GM12878 (cell line): ENCODE measurements around the gene METTL17. TPM values are rescaled to one million over a fixed set of nuclear protein-coding genes. Genes with fewer than 3 reads are reported as not detected.

Experiments
- ATAC-seq: fragments of 200-7000 bp; cut with Tn5 transposase; 3 replicates; pipeline ENCODE4 v1.9.1; 2020; ENCODE audit warnings: mild to moderate bottlenecking, moderate library complexity
- BruUV-seq: library from RNA; stranded (reverse); fragments of 400-500 nt; replicated peaks from 2 replicates; lab custom pipeline; 2021; lab: Mats Ljungman, UMichigan
- CTCF ChIA-PET: fragments of 300-600 bp; sonication (Branson Sonifier 250); formaldehyde crosslinking; extraction: SDS; loops from one replicate; lab custom pipeline; 2021; ENCODE audit warnings: inconsistent platforms; lab: Yijun Ruan, JAX
- POLR2A ChIA-PET: fragments of 350-600 bp; formaldehyde crosslinking; extraction: SDS; loops from one replicate; lab custom pipeline; 2021; ENCODE audit warnings: inconsistent platforms; lab: Charles Lee
- RAD21 ChIA-PET: fragments of 300-600 bp; sonication (Branson Sonifier 250); formaldehyde crosslinking; loops from one replicate; lab custom pipeline; 2023; ENCODE audit warnings: antibody characterized with exemption; ENCODE audit not compliant: unreplicated experiment; lab: Charles Lee
- SMC1A ChIA-PET: fragments of 300-600 bp; sonication (Branson Sonifier 250); formaldehyde crosslinking; loops from one replicate; lab custom pipeline; 2023; ENCODE audit not compliant: unreplicated experiment, uncharacterized antibody; lab: Charles Lee
- DNase-seq: peaks from one replicate; pipeline ENCODE4 v3.0.0-alpha.2; 2011; ENCODE audit warnings: low read depth, low spot score
- FAIRE-seq: peaks from 3 replicates; lab custom pipeline; 2011; peaks lifted over from hg19 to GRCh38; lab: Jason Lieb, UNC
- H2AFZ ChIP-seq: 2 replicates; pipeline ENCODE4 v1.6.0; 2011; ENCODE audit warnings: low read depth, low read length, control low read depth; ENCODE audit not compliant: control insufficient read depth
- H3K27ac ChIP-seq: 2 replicates; pipeline ENCODE4 v1.5.1; 2011; ENCODE audit warnings: control low read depth; ENCODE audit not compliant: control insufficient read depth, insufficient read depth
- H3K27me3 ChIP-seq, 2 experiments: replicated peaks in 1 of 2; 2 replicates each; pipeline versions ENCODE4 v1.6.0 to v1.6.1; 2011; ENCODE audit warnings: low read length in 1 of 2; ENCODE audit not compliant: control insufficient read depth in 2 of 2, insufficient read depth in 2 of 2
- H3K36me3 ChIP-seq, 2 experiments: 2 replicates each; pipeline ENCODE4 v1.5.1; 2011; ENCODE audit warnings: low read length in 1 of 2; ENCODE audit not compliant: control insufficient read depth in 2 of 2, insufficient read depth in 2 of 2
- H3K4me1 ChIP-seq: 2 replicates; pipeline ENCODE4 v1.6.1; 2011; ENCODE audit warnings: mild to moderate bottlenecking, low read length, moderate library complexity, mixed read lengths; ENCODE audit not compliant: control insufficient read depth, insufficient read depth
- H3K4me2 ChIP-seq: 2 replicates; pipeline ENCODE4 v1.6.0; 2011; ENCODE audit warnings: control low read depth; ENCODE audit not compliant: control insufficient read depth, insufficient read depth
- H3K4me3 ChIP-seq: fragments of 200-600 bp; sonication (generic); 2 replicates; pipeline ENCODE4 v1.5.1; 2016
- H3K79me2 ChIP-seq: 2 replicates; pipeline ENCODE4 v1.6.0; 2011; ENCODE audit warnings: low read length; ENCODE audit not compliant: control insufficient read depth, insufficient read depth
- H3K9ac ChIP-seq: 2 replicates; pipeline ENCODE4 v1.8.0; 2011; ENCODE audit warnings: low read length, control low read depth, mixed read lengths; ENCODE audit not compliant: control insufficient read depth, insufficient read depth
- H3K9me3 ChIP-seq: replicated peaks from 3 replicates; pipeline ENCODE4 v1.5.1; 2011; ENCODE audit warnings: mild to moderate bottlenecking, low read length; ENCODE audit not compliant: control insufficient read depth, insufficient read depth
- H4K20me1 ChIP-seq: 2 replicates; pipeline ENCODE4 v1.6.0; 2011; ENCODE audit not compliant: control insufficient read depth, insufficient read depth
- ATF7 ChIP-seq: fragments of 450-650 bp; IDR thresholded peaks from 2 replicates; pipeline ENCODE4 v1.6.1; 2016; ENCODE audit warnings: low read depth, mild to moderate bottlenecking
- BACH1 ChIP-seq: fragments of 450-650 bp; IDR thresholded peaks from 2 replicates; pipeline ENCODE4 v1.6.1; 2017; ENCODE audit warnings: mild to moderate bottlenecking, borderline replicate concordance
- CBX5 ChIP-seq: sonication (generic); IDR thresholded peaks from 2 replicates; pipeline ENCODE4 v1.6.1; 2016; ENCODE audit warnings: low read depth, moderate library complexity, mild to moderate bottlenecking, inconsistent platforms
- HCFC1 ChIP-seq: fragments of 150-350 bp; IDR thresholded peaks from 2 replicates; pipeline ENCODE4 v1.6.1; 2014; ENCODE audit warnings: low read length
- HDGF ChIP-seq: fragments of 450-650 bp; IDR thresholded peaks from 2 replicates; pipeline ENCODE4 v1.6.1; 2016; ENCODE audit warnings: antibody characterized with exemption
- MEF2B ChIP-seq: fragments of 450-650 bp; IDR thresholded peaks from 2 replicates; pipeline ENCODE4 v1.6.1; 2018; ENCODE audit warnings: mild to moderate bottlenecking, moderate library complexity; ENCODE audit not compliant: partially characterized antibody, poor library complexity, severe bottlenecking
- MTA3 ChIP-seq: IDR thresholded peaks from 2 replicates; pipeline ENCODE4 v1.6.1; 2012; ENCODE audit warnings: low read length, inconsistent platforms, borderline replicate concordance
- RAD21 ChIP-seq: IDR thresholded peaks from 2 replicates; pipeline ENCODE4 v1.6.1; 2011; ENCODE audit warnings: mild to moderate bottlenecking, low read depth, low read length, moderate library complexity; ENCODE audit not compliant: insufficient read depth
- SIN3A ChIP-seq: IDR thresholded peaks from 2 replicates; pipeline ENCODE4 v1.6.1; 2012; ENCODE audit warnings: low read depth, low read length, improper control_type of control experiment
- SMAD1 ChIP-seq: fragments of 450-650 bp; IDR thresholded peaks from 2 replicates; pipeline ENCODE4 v1.6.1; 2018; ENCODE audit warnings: mild to moderate bottlenecking, low read depth; ENCODE audit not compliant: partially characterized antibody
- STAT1 ChIP-seq: fragments of 450-650 bp; conservative IDR thresholded peaks from 2 replicates; pipeline ENCODE4 v1.6.1; 2014; ENCODE audit warnings: antibody characterized with exemption, mild to moderate bottlenecking
- TAF1 ChIP-seq: IDR thresholded peaks from 2 replicates; pipeline ENCODE4 v1.6.1; 2011; ENCODE audit warnings: mild to moderate bottlenecking, low read depth, low read length, borderline replicate concordance
- ZNF207 ChIP-seq: fragments of 450-650 bp; IDR thresholded peaks from 2 replicates; pipeline ENCODE4 v1.6.1; 2014; ENCODE audit warnings: antibody characterized with exemption, mild to moderate bottlenecking, borderline replicate concordance
- ZNF24 ChIP-seq: fragments of 450-650 bp; IDR thresholded peaks from 2 replicates; pipeline ENCODE4 v1.6.1; 2017; ENCODE audit warnings: antibody characterized with exemption, mild to moderate bottlenecking
- ZSCAN29 ChIP-seq: fragments of 450-650 bp; IDR thresholded peaks from 2 replicates; pipeline ENCODE4 v1.6.1; 2017; ENCODE audit warnings: mild to moderate bottlenecking, moderate library complexity
- WGBS: methylation state at CpG from one replicate; pipeline ENCODE4 v1.1.6; 2016; ENCODE audit warnings: low lambda C conversion rate; ENCODE audit not compliant: insufficient replicate concordance, insufficient coverage; ENCODE audit errors: missing lambda C conversion rate; 5-methylcytosine and 5-hydroxymethylcytosine counted together
- in situ Hi-C: fragments of 300-500 bp; cut with MboI; formaldehyde crosslinking; loops from 9 replicates; pipeline ENCODE4 v1.14.3; 2018; ENCODE audit warnings: mixed read lengths
- intact Hi-C: fragments of 100-400 bp; cut with micrococcal nuclease; formaldehyde crosslinking; loops from one replicate; pipeline ENCODE4 v1.14.2; 2022; ENCODE audit not compliant: unreplicated experiment
- polyA plus RNA-seq, 11 experiments: library from polyadenylated mRNA; depleted of rRNA in 4 of 11; unstranded in 6 of 11; stranded (reverse) in 5 of 11; fragments of >200 nt; fragmentation: Nextera tagmentation in 4 of 11; fragmentation: Illumina TruSeq in 1 of 11; extraction: Ambion mirVana in 4 of 11; extraction: Trizol in 1 of 11; gene quantifications; 1 replicate in 1 of 11; 2 replicates in 10 of 11; pipeline versions ENCODE4 v1.2.1 to v1.2.3, GENCODE V29; 2011 to 2016; ENCODE audit warnings: inconsistent platforms in 2 of 11, missing spikeins in 2 of 11, low read depth in 1 of 11
- total RNA-seq, 4 experiments: library from RNA; depleted of rRNA in 3 of 4; stranded (reverse); fragments of >200 nt in 3 of 4; fragmentation: Illumina TruSeq in 1 of 4; extraction: Trizol in 1 of 4; gene quantifications; 2 replicates each; pipeline versions ENCODE4 v1.2.1 to v1.2.3, GENCODE V29; 2013 to 2021
- TF ChIP-seq, protein P1 (sequence below): fragments of 450-650 bp; IDR thresholded peaks from 2 replicates; pipeline ENCODE4 v1.6.1; 2017; ENCODE audit warnings: mild to moderate bottlenecking, moderate library complexity
- TF ChIP-seq, protein P2 (sequence below): fragments of 450-650 bp; IDR thresholded peaks from 2 replicates; pipeline ENCODE4 v1.6.1; 2018; ENCODE audit warnings: borderline replicate concordance, mild to moderate bottlenecking; ENCODE audit not compliant: partially characterized antibody

METTL17 gene
- total and polyA plus RNA-seq, 10 of the 15 experiments (the other 5 are each of a cell fraction or from before 2014, with no cell fraction given), result 70.4 to 130 (median 97.5) TPM

DNA sequence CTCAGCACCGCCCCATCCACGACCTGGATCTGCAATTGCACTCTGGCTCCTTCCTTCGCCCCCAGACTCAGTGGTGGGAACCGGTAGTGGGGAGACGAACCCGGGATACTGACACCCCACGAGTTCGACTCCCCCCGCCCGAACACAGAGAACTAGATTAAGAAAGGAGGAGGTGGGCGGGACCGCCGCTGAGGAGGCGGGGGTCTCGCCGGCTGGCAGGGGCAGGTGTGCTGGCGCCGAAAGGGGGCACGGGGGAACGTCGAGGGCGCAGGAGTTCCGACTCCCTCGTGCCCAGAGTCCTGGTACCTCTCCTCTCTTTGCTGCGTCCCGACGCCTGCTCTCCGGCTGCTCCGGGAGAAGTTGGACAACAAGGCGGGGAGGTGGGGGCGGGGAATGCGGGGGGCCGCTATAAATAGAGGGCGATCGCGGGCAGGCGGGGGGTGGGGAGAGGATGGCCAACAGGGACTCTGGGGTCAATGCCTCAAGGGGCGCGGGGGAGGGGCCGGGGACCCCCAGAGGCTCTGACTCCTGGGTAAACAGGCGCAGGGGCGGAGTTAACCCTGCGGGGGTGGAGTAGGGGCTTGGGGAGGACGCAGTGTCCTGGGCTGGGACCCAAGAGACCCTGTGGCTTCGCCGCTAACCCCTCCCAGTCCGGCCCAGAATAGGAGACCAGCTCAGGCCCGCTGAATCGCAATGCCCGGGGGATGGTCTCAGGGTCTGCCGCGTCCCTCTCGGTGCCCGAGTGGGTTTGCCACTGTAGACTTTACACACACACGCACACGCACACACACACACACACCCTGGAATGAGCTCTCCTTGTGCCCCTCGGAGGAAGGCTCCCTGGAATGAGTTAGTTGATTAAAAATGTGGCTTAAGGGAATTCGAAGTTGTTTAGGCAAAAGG lies 35.8 kb downstream of the METTL17 start:
- H3K27ac ChIP-seq, result no peak overlapping the region
- ChIA-PET CTCF (interaction anchor here (0.6 to 1.2 kb wide), 2 partner anchors 11 to 65 kb away, joined by 3 to 6 read pairs; no protein-coding TSS in a partner anchor), RAD21 (no interaction called here)

More for the DNA sequence above, 35.8 kb downstream of the METTL17 start:
- H3K79me2 ChIP-seq, result no peaks in the 10 kb centered on the region
- no peaks in the 10 kb centered on the region for H4K20me1 ChIP-seq
- H3K4me1 ChIP-seq, result peaks cover 4% of the 10 kb centered on the region; the same call in 1 of the 2 replicates
- FAIRE-seq (no peak), ATAC-seq (no peak), DNase-seq (no peak)
- BruUV-seq, result no TSS peak
- no peak overlapping the region for H3K4me3 ChIP-seq
- WGBS, result 13% methylated on average over 45 of the region's 58 CpGs
- intact Hi-C loops (no loop called here), in situ Hi-C loops (no loop called here)
- TF ChIP-seq, protein P1, sequence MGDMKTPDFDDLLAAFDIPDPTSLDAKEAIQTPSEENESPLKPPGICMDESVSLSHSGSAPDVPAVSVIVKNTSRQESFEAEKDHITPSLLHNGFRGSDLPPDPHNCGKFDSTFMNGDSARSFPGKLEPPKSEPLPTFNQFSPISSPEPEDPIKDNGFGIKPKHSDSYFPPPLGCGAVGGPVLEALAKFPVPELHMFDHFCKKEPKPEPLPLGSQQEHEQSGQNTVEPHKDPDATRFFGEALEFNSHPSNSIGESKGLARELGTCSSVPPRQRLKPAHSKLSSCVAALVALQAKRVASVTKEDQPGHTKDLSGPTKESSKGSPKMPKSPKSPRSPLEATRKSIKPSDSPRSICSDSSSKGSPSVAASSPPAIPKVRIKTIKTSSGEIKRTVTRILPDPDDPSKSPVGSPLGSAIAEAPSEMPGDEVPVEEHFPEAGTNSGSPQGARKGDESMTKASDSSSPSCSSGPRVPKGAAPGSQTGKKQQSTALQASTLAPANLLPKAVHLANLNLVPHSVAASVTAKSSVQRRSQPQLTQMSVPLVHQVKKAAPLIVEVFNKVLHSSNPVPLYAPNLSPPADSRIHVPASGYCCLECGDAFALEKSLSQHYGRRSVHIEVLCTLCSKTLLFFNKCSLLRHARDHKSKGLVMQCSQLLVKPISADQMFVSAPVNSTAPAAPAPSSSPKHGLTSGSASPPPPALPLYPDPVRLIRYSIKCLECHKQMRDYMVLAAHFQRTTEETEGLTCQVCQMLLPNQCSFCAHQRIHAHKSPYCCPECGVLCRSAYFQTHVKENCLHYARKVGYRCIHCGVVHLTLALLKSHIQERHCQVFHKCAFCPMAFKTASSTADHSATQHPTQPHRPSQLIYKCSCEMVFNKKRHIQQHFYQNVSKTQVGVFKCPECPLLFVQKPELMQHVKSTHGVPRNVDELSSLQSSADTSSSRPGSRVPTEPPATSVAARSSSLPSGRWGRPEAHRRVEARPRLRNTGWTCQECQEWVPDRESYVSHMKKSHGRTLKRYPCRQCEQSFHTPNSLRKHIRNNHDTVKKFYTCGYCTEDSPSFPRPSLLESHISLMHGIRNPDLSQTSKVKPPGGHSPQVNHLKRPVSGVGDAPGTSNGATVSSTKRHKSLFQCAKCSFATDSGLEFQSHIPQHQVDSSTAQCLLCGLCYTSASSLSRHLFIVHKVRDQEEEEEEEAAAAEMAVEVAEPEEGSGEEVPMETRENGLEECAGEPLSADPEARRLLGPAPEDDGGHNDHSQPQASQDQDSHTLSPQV, result no peak
- TF ChIP-seq, protein P2, sequence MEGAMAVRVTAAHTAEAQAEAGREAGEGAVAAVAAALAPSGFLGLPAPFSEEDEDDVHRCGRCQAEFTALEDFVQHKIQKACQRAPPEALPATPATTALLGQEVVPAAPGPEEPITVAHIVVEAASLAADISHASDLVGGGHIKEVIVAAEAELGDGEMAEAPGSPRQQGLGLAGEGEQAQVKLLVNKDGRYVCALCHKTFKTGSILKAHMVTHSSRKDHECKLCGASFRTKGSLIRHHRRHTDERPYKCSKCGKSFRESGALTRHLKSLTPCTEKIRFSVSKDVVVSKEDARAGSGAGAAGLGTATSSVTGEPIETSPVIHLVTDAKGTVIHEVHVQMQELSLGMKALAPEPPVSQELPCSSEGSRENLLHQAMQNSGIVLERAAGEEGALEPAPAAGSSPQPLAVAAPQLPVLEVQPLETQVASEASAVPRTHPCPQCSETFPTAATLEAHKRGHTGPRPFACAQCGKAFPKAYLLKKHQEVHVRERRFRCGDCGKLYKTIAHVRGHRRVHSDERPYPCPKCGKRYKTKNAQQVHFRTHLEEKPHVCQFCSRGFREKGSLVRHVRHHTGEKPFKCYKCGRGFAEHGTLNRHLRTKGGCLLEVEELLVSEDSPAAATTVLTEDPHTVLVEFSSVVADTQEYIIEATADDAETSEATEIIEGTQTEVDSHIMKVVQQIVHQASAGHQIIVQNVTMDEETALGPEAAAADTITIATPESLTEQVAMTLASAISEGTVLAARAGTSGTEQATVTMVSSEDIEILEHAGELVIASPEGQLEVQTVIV, result no peak
- no peak for TF ChIP-seq ATF7
- no peak for TF ChIP-seq STAT1
- TF ChIP-seq BACH1, result no peak
- TF ChIP-seq HCFC1, result no peak
- TF ChIP-seq CBX5, result no peak
- no peak for TF ChIP-seq ZNF24
- no peak for TF ChIP-seq ZNF207
- TF ChIP-seq RAD21, result no peak
- TF ChIP-seq SIN3A, result no peak
- no peak for TF ChIP-seq MEF2B
- no peak for TF ChIP-seq ZSCAN29
- no peak for TF ChIP-seq MTA3
- no peak for TF ChIP-seq HDGF
- no peak for TF ChIP-seq SMAD1
- no peak for TF ChIP-seq TAF1
- SMC1A ChIA-PET, result interaction anchor here (1.6 kb wide), 1 partner anchor 11 kb away, joined by 3 read pairs; no protein-coding TSS in a partner anchor
- no peaks in the 10 kb centered on the region for H3K36me3 ChIP-seq
- POLR2A ChIA-PET, result interaction anchor here (0.6 kb wide), 1 partner anchor 179 kb away, joined by 4 read pairs; no protein-coding TSS in a partner anchor
- peaks cover 15 to 20% of the 10 kb centered on the region in 2 experiments for H3K27me3 ChIP-seq
- no peak overlapping the region for H2AFZ ChIP-seq
- no peaks in the 10 kb centered on the region for H3K9me3 ChIP-seq
- peak overlapping the region; percentile 9; the same call in 1 of the 2 replicates for H3K4me2 ChIP-seq
- no peak overlapping the region for H3K9ac ChIP-seq
